HEK293T (cell line): Measurements from ENCODE around the gene OXTR.

Experiments used
- CTCF ChIA-PET: fragments of 350-600 bp; formaldehyde crosslinking; extraction: SDS; loops from one replicate; lab custom pipeline; 2021; ENCODE audit warnings: antibody characterized with exemption, inconsistent platforms; lab: Yijun Ruan, JAX
- POLR2A ChIA-PET: fragments of 350-600 bp; formaldehyde crosslinking; extraction: SDS; loops from one replicate; lab custom pipeline; 2020; ENCODE audit warnings: antibody characterized with exemption, inconsistent platforms; lab: Yijun Ruan, JAX
- DNase-seq: peaks from one replicate; pipeline ENCODE4 v3.0.0; 2012; ENCODE audit warnings: mixed read lengths; ENCODE audit errors: extremely low spot score
- ARNT ChIP-seq: fragments of 450-650 bp; IDR thresholded peaks from 2 replicates; pipeline ENCODE4 v1.6.1; 2017; ENCODE audit warnings: mild to moderate bottlenecking
- BHLHE40 ChIP-seq: fragments of 450-650 bp; IDR thresholded peaks from 2 replicates; pipeline ENCODE4 v1.6.1; 2016; ENCODE audit warnings: mild to moderate bottlenecking, moderate library complexity, borderline replicate concordance
- CTBP1 ChIP-seq: fragments of 450-650 bp; IDR thresholded peaks from 2 replicates; pipeline ENCODE4 v1.6.1; 2016; ENCODE audit warnings: borderline replicate concordance
- ELF4 ChIP-seq: fragments of 450-650 bp; IDR thresholded peaks from 2 replicates; pipeline ENCODE4 v1.6.1; 2017; ENCODE audit warnings: antibody characterized with exemption
- FOXA1 ChIP-seq: fragments of 450-650 bp; IDR thresholded peaks from 2 replicates; pipeline ENCODE4 v1.6.1; 2016; ENCODE audit warnings: mild to moderate bottlenecking
- FOXK2 ChIP-seq: fragments of 450-650 bp; IDR thresholded peaks from 2 replicates; pipeline ENCODE4 v1.6.1; 2016; ENCODE audit warnings: mild to moderate bottlenecking
- FOXM1 ChIP-seq: fragments of 450-650 bp; IDR thresholded peaks from 2 replicates; pipeline ENCODE4 v1.6.1; 2017; ENCODE audit warnings: mild to moderate bottlenecking, borderline replicate concordance
- HDGF ChIP-seq: fragments of 450-650 bp; IDR thresholded peaks from 2 replicates; pipeline ENCODE4 v1.6.1; 2017; ENCODE audit warnings: antibody characterized with exemption, borderline replicate concordance
- L3MBTL2 ChIP-seq: fragments of 450-650 bp; conservative IDR thresholded peaks from 2 replicates; pipeline ENCODE4 v1.6.1; 2016; ENCODE audit warnings: mild to moderate bottlenecking
- LEF1 ChIP-seq: fragments of 450-650 bp; IDR thresholded peaks from 2 replicates; pipeline ENCODE4 v1.6.1; 2017; ENCODE audit warnings: mild to moderate bottlenecking, borderline replicate concordance
- NFRKB ChIP-seq: fragments of 450-650 bp; IDR thresholded peaks from 2 replicates; pipeline ENCODE4 v1.6.1; 2016; ENCODE audit warnings: mild to moderate bottlenecking, moderate library complexity
- SP1 ChIP-seq: fragments of 450-650 bp; IDR thresholded peaks from 2 replicates; pipeline ENCODE4 v1.6.1; 2017
- SUZ12 ChIP-seq: fragments of 450-650 bp; IDR thresholded peaks from 2 replicates; pipeline ENCODE4 v1.6.1; 2016; ENCODE audit warnings: mild to moderate bottlenecking
- TARDBP ChIP-seq: fragments of 450-650 bp; IDR thresholded peaks from 2 replicates; pipeline ENCODE4 v1.6.1; 2016
- ZNF384 ChIP-seq: fragments of 450-650 bp; IDR thresholded peaks from 2 replicates; pipeline ENCODE4 v1.6.1; 2016
- TF ChIP-seq, protein P1 (sequence below): fragments of 450-650 bp; IDR thresholded peaks from 2 replicates; pipeline ENCODE4 v1.6.1; 2016

OXTR gene

DNA sequence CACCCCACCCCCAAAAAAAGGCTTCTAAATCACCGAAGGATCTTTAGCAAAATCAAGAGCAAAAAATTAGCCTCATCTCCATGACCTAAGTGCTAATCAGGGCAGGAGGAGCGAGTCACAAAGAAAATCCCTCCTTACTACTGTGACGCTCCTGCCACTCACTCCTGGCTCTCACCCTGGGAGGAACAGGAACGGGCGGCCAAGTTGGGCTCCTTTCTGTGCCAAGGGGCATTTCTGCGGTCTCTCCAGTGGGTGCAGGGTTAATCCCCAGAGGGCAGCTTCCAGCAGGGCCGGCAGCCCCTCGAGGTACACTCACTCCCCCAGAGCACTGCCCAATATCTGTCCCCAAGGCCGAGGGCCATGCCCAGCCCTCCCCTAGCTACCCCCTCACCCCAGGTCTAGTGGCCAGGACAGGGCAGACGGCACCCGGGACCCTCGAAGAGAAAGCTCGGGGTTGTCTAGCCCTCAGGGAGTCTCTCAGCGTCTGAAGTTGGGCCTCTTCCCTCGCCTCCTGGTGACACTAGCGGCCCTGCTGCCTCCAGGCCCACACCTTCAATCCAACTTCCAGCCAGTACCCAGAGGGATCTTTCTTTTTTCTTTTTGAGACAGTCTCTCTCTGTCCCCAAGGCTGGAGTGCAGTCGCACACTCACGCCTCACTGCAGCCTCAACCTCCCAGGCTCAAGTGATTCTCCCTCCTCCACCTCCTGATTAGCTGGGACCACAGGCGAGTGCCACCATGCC is 35.1 kb downstream of the OXTR start:
- no peak for DNase-seq
- POLR2A ChIA-PET, result no interaction called here
- CTCF ChIA-PET, result no interaction called here
- TF ChIP-seq SUZ12, result no peak
- TF ChIP-seq HDGF, result no peak
- no peak for TF ChIP-seq NFRKB
- no peak for TF ChIP-seq FOXM1
- TF ChIP-seq ARNT, result no peak
- TF ChIP-seq FOXA1, result no peak
- no peak for TF ChIP-seq L3MBTL2
- no peak for TF ChIP-seq TARDBP
- no peak for TF ChIP-seq ZNF384
- no peak for TF ChIP-seq CTBP1

DNA sequence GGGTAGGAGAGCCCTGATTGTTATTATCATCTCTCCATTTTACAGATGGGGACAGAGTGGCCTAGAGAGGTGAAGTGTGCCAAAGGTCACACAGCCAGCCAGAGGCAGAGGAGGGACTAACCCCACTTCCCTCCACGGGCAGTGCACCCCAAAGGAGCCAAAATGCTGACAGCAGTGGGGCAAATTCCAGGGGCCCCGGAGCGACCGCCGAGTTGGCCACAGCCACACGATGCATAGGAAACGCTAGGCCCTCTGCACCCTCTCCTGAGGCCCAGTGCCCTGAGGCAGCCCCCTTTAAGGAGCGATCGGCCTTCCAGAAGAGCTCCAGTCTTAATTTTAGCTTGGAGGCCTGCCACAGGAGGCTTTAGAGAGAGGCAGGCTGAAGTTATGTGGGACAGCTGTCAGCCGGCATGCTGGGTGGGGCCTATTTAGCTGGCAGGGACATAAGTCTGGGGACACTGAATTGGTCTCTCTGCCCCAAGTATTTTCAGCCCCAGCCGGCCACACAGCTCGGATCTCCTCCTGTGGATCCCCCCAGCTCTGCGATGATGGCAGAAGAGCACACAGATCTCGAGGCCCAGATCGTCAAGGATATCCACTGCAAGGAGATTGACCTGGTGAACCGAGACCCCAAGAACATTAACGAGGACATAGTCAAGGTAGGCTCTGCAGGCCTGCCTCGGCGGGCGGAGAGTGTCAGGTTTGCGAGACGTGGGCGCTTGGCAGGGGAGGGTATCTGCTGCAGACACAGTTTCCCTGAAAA is 35.9 kb downstream of the OXTR start, which contains the start of gene CAV3:
Gene CAV3, plus strand, starts transcription at position 471 of the 763 bp plus-strand sequence. Its CDS starts 75 bp downstream, at position 546.
- POLR2A ChIA-PET, result no interaction called here
- TF ChIP-seq SP1 (no peak), HDGF (no peak), ELF4 (no peak), SUZ12 (no peak), L3MBTL2 (no peak), ZNF384 (no peak), FOXA1 (no peak), FOXM1 (no peak), BHLHE40 (no peak), NFRKB (no peak), CTBP1 (no peak), LEF1 (no peak), TARDBP (no peak), ARNT (no peak), FOXK2 (no peak)
- TF ChIP-seq, protein P1, sequence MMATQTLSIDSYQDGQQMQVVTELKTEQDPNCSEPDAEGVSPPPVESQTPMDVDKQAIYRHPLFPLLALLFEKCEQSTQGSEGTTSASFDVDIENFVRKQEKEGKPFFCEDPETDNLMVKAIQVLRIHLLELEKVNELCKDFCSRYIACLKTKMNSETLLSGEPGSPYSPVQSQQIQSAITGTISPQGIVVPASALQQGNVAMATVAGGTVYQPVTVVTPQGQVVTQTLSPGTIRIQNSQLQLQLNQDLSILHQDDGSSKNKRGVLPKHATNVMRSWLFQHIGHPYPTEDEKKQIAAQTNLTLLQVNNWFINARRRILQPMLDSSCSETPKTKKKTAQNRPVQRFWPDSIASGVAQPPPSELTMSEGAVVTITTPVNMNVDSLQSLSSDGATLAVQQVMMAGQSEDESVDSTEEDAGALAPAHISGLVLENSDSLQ, result no peak

DNA sequence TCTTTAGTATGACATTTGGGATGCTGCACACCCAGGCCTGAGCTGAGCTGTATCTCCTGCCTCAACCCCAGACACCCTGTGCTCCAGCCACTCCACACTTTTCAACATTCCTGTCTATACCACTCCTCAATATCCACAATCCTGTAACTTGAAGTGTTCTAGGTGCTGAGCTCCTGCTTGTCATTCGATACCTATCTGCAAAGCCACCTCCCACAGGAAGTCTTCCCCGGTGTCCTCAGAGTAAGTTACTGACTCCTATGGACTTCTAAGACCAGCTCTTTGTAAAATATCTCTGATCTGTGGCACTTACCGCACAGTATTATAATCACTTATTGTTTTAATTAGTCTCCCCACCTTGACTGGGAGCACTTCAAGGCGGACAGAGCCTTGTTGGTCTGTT is 37.0 kb downstream of the OXTR start:
- ChIA-PET CTCF (interaction anchor here (1.9 kb wide), 1 partner anchor 19 kb away, joined by 10 read pairs; no protein-coding TSS in a partner anchor), POLR2A (no interaction called here)
- TF ChIP-seq LEF1, result no peak
- no peak for TF ChIP-seq L3MBTL2
- no peak for DNase-seq

More for the DNA sequence above, 35.9 kb downstream of the OXTR start, which contains the start of gene CAV3:
- no peak for DNase-seq
- CTCF ChIA-PET, result no interaction called here

DNA sequence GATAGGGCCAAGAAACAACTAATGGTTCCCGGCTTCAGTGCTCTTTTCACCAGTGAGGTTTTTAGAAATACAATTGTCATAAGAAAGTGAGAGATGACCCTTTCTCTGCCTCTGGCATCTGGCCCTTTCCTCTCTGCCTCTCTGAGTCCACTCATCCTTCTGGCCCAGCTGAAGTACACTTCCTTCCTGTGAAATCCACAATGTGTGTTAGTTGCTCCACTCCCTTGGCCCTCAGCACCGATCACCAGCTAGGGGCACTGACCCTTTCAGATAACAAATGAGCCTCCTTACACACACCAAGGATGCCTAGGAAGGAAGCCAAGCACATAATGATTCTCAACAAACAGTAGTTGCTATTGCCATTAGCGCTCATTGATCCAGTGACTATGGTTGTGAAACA is 38.8 kb downstream of the OXTR start:
- CTCF ChIA-PET, result interaction anchor here (1.4 to 1.9 kb wide), 2 partner anchors 17 to 67 kb away, joined by 3 to 10 read pairs; no protein-coding TSS in a partner anchor
- POLR2A ChIA-PET, result no interaction called here

DNA sequence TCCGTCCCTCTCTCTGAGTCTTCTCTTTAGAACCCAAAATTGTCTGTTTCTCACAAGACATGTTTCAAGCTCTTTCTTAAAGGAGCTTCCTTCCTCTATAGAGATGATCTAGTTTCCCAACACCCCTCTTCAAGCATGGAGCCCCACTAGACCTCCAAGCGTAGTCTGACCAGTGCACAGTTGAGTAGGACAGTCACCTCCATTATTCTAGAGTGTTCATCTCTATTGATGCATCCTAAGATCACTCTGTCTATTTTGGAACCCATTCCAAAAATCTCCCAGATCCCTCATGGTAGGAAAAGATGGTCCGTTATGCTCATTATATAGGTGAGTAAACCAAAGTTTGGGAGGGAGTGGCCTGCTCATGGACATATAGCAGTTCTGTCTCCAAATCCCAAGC is 39.9 kb downstream of the OXTR start:
- DNase-seq, result no peak
- ChIA-PET POLR2A (no interaction called here), CTCF (interaction anchor here (1.0 to 1.4 kb wide), 2 partner anchors 11 to 16 kb away, joined by 3 to 4 read pairs; no protein-coding TSS in a partner anchor)
- TF ChIP-seq FOXM1 (no peak), SP1 (no peak), SUZ12 (no peak), HDGF (no peak), CTBP1 (no peak), ZNF384 (no peak), LEF1 (no peak), TARDBP (no peak), ELF4 (no peak), FOXA1 (no peak), FOXK2 (no peak)
- TF ChIP-seq, protein P1, result no peak

More for the DNA sequence above, 38.8 kb downstream of the OXTR start:
- DNase-seq, result no peak
- no peak for TF ChIP-seq ELF4
- no peak for TF ChIP-seq FOXK2
- TF ChIP-seq L3MBTL2, result no peak
- no peak for TF ChIP-seq TARDBP
- no peak for TF ChIP-seq HDGF
- TF ChIP-seq SP1, result no peak
- TF ChIP-seq ZNF384, result no peak
- TF ChIP-seq, protein P1, result no peak
- TF ChIP-seq CTBP1, result no peak
- no peak for TF ChIP-seq NFRKB
